Activated CD8-positive, alpha-beta T cell treated with anti-CD3 and anti-CD28 coated beads for 36 hours (primary cell): ENCODE data around the gene DCC. TPM values are rescaled to one million over a fixed set of nuclear protein-coding genes. Genes with fewer than 3 reads are reported as not detected.

Experiments
- ATAC-seq: fragments of 200-7000 bp; cut with Tn5 transposase; one replicate; pipeline ENCODE4 v1.10.0; 2021; ENCODE audit warnings: mild to moderate bottlenecking, moderate library complexity
- CTCF ChIA-PET: fragments of 350-600 bp; sonication (Branson Sonifier 250); formaldehyde crosslinking; loops from one replicate; lab custom pipeline; 2021; ENCODE audit warnings: antibody characterized with exemption; lab: Charles Lee
- POLR2A ChIA-PET: fragments of 350-600 bp; sonication (Branson Sonifier 250); formaldehyde crosslinking; loops from one replicate; lab custom pipeline; 2021; ENCODE audit warnings: antibody characterized with exemption; lab: Charles Lee
- DNase-seq: peaks from one replicate; pipeline ENCODE4 v3.0.0-alpha.2; 2020
- H3K27ac Mint-ChIP-seq: one replicate; pipeline ENCODE4 v1.8.0; 2021; ENCODE audit warnings: mild to moderate bottlenecking, mixed read lengths
- H3K27me3 Mint-ChIP-seq: one replicate; pipeline ENCODE4 v1.8.0; 2021; ENCODE audit warnings: mixed read lengths
- H3K36me3 Mint-ChIP-seq: one replicate; pipeline ENCODE4 v1.8.0; 2021; ENCODE audit warnings: low read depth, mixed read lengths
- H3K4me1 Mint-ChIP-seq: one replicate; pipeline ENCODE4 v1.8.0; 2021; ENCODE audit warnings: low read depth, mixed read lengths
- H3K4me3 Mint-ChIP-seq: one replicate; pipeline ENCODE4 v1.8.0; 2021; ENCODE audit warnings: mild to moderate bottlenecking, moderate library complexity, mixed read lengths
- H3K9me3 Mint-ChIP-seq: one replicate; pipeline ENCODE4 v1.8.0; 2021; ENCODE audit warnings: mixed read lengths
- CTCF ChIP-seq: fragments of 200-600 bp; IDR thresholded peaks from one replicate; pipeline ENCODE4 v1.8.0; 2022; ENCODE audit warnings: antibody characterized with exemption, mild to moderate bottlenecking
- intact Hi-C: fragments of 100-400 bp; cut with micrococcal nuclease; formaldehyde crosslinking; loops from one replicate; pipeline ENCODE4 v1.10.0; 2022
- total RNA-seq, 2 experiments: library from RNA; stranded (reverse); gene quantifications; one replicate each; pipeline ENCODE4 v1.2.3, GENCODE V29; 2021

Gene DCC
- total RNA-seq, 2 experiments from 2014 or later = not detected

DNA sequence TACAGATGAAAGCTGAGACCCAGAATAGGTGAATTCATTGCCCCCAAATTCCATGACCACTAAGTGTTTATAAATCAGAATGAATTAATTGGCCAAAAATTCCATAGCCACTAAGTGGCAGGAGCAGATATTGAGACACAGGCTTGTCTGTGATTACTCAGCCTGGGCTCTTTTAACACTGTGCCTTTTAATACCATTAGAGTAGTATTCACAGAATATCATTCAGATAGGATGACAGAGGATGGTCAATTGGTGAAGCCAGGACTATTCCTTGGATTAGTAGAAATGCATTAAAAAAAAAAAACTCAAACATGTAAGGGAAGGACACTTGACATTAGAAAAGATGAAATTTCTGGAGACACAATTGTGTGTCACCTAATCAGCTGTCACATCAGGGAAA is 698.6 kb downstream of the DCC start:
- CTCF ChIA-PET = no interaction called here
- intact Hi-C loops = no loop called here

DNA sequence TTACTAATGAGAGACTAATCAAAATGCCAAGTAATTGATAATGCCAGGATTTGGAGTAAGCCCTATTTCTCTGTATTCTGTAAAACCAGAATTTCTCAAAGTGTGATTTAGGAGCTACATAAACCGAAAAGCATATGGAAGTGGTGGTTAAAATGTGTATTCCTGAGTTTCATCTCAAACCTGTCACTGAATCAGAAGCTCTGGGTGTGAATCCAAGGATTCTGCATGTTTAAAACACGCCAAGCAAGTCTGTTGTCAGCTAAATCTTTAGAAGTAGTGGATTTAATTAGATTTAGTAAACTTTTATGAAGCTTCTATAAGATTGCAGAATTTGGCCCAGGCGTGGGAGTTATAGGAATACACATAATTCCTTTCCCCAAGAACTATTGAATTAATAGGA is 700.3 kb downstream of the DCC start:
- H3K27ac Mint-ChIP-seq = no peak overlapping the region
- POLR2A ChIA-PET = no interaction called here

More for the DNA sequence above, 698.6 kb downstream of the DCC start:
- POLR2A ChIA-PET = interaction anchor here (1.2 kb wide), 1 partner anchor 23 kb away, joined by 3 read pairs; no protein-coding TSS in a partner anchor
- DNase-seq = no peak
- peaks cover 5% of the 10 kb centered on the region for H3K9me3 Mint-ChIP-seq
- H3K27ac Mint-ChIP-seq = no peak overlapping the region
- no peaks in the 10 kb centered on the region for H3K36me3 Mint-ChIP-seq
- no peaks in the 10 kb centered on the region for H3K27me3 Mint-ChIP-seq
- H3K4me1 Mint-ChIP-seq = no peaks in the 10 kb centered on the region
- no peak for TF ChIP-seq CTCF
- H3K4me3 Mint-ChIP-seq = no peak overlapping the region
- ATAC-seq = no peak

GRCh38 chr18:53056064-53056463 is 716.1 kb downstream of the DCC start:
- TF ChIP-seq CTCF = no peak
- Mint-ChIP-seq H3K27ac (no peak overlapping the region), H3K36me3 (no peaks in the 10 kb centered on the region), H3K4me3 (no peak overlapping the region), H3K9me3 (peaks cover 6% of the 10 kb centered on the region), H3K27me3 (no peaks in the 10 kb centered on the region), H3K4me1 (no peaks in the 10 kb centered on the region)
- intact Hi-C loops = no loop called here
- ChIA-PET POLR2A (interaction anchor here (0.6 kb wide), 1 partner anchor 82 kb away, joined by 3 read pairs; no protein-coding TSS in a partner anchor), CTCF (no interaction called here)
- ATAC-seq = no peak
- DNase-seq = no peak

More for the DNA sequence above, 700.3 kb downstream of the DCC start:
- Mint-ChIP-seq H3K9me3 (peaks cover 9% of the 10 kb centered on the region), H3K27me3 (no peaks in the 10 kb centered on the region), H3K4me3 (no peak overlapping the region), H3K36me3 (no peaks in the 10 kb centered on the region), H3K4me1 (no peaks in the 10 kb centered on the region)
- DNase-seq (no peak), ATAC-seq (no peak)
- CTCF ChIA-PET = no interaction called here
- intact Hi-C loops = no loop called here
- TF ChIP-seq CTCF = no peak

- Mint-ChIP-seq H3K27me3 (no peaks in the 10 kb centered on the region), H3K36me3 (no peaks in the 10 kb centered on the region), H3K27ac (no peak overlapping the region), H3K4me3 (no peak overlapping the region), H3K4me1 (no peaks in the 10 kb centered on the region), H3K9me3 (peaks cover 4% of the 10 kb centered on the region)
- intact Hi-C loops = no loop called here
- ChIA-PET CTCF (no interaction called here), POLR2A (no interaction called here)
- TF ChIP-seq CTCF = no peak
- DNase-seq (no peak), ATAC-seq (no peak)
Observed at GRCh38 chr18:53070788-53071187, 730.8 kb downstream of the DCC start.

DNA sequence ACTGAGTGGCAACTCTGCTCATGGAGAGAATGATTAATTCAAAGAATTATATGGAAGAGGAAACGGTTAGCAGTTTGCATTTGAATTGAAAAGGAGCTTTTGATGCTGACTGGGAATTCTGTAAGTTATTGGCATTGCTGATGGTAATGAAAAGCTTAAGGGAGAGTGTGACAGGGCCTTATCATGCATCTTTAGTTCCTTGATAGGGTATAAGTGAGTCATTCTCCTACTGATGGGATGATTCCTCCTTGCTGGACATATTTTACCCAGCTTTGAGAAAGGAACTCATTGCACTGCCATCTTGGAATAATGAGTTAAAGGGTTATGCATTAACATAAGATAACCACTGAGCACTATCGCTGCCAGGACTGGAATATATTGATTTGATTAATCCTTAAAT is 740.7 kb downstream of the DCC start:
- TF ChIP-seq CTCF = no peak
- Mint-ChIP-seq H3K36me3 (no peaks in the 10 kb centered on the region), H3K9me3 (peaks cover 5% of the 10 kb centered on the region), H3K27ac (no peak overlapping the region), H3K27me3 (no peaks in the 10 kb centered on the region), H3K4me1 (no peaks in the 10 kb centered on the region), H3K4me3 (no peak overlapping the region)
- ChIA-PET POLR2A (no interaction called here), CTCF (no interaction called here)
- intact Hi-C loops = no loop called here
- ATAC-seq (no peak), DNase-seq (no peak)
